Gastrocnemius medialis (tissue), 4 donors: ENCODE measurements around the gene SRGAP1. TPM values are rescaled to one million over a fixed set of nuclear protein-coding genes. Genes with fewer than 3 reads are reported as not detected.

Experiments used
- ATAC-seq, 2 donors: fragments of 150-250 bp; one replicate each; pipeline ENCODE4 v1.9.1; 2016
- DNase-seq, 2 donors: peaks; one replicate each; pipeline ENCODE4 v3.0.0-alpha.2; 2019
- H3K27ac ChIP-seq, 4 donors: fragments of 200-600 bp; sonication (generic); 1 replicate in 1 of 4; 2 replicates in 3 of 4; pipeline ENCODE4 v1.5.1; 2016 to 2018; ENCODE audit warnings: mild to moderate bottlenecking in 2 of 4, moderate library complexity in 1 of 4
- H3K27me3 ChIP-seq, 3 donors: fragments of 200-600 bp; sonication (generic) in 2 of 3; 1 replicate in 1 of 3; 2 replicates in 2 of 3; pipeline versions ENCODE4 v1.5.1 to v1.6.0; 2016 to 2019; ENCODE audit warnings: mild to moderate bottlenecking in 1 of 3, moderate library complexity in 1 of 3
- H3K36me3 ChIP-seq, 2 donors: fragments of 200-600 bp; sonication (generic) in 1 of 2; one replicate each; pipeline ENCODE4 v1.5.1; 2017 to 2018
- H3K4me1 ChIP-seq, 2 donors: fragments of 200-600 bp; sonication (generic) in 1 of 2; one replicate each; pipeline ENCODE4 v1.5.1; 2016 to 2017; ENCODE audit warnings: mild to moderate bottlenecking in 2 of 2
- H3K4me3 ChIP-seq, 4 donors: fragments of 200-600 bp; sonication (generic) in 3 of 4; 1 replicate in 1 of 4; 2 replicates in 3 of 4; pipeline ENCODE4 v1.5.1; 2016 to 2019; ENCODE audit warnings: mild to moderate bottlenecking in 2 of 4
- H3K9me3 ChIP-seq, 3 donors: fragments of 200-600 bp; sonication (generic) in 2 of 3; 1 replicate in 1 of 3; 2 replicates in 2 of 3; pipeline ENCODE4 v1.5.1; 2016 to 2019
- CTCF ChIP-seq, 5 experiments: fragments of 450-650 bp in 3 of 5; fragments of 200-600 bp in 2 of 5; sonication (generic) in 2 of 5; IDR thresholded peaks in 4 of 5; conservative IDR thresholded peaks in 1 of 5; 1 replicate in 4 of 5; 2 replicates in 1 of 5; pipeline ENCODE4 v1.5.1; 2016 to 2019; ENCODE audit warnings: antibody characterized with exemption in 5 of 5, mild to moderate bottlenecking in 3 of 5, moderate library complexity in 3 of 5
- POLR2A ChIP-seq, 2 donors: fragments of 450-650 bp; IDR thresholded peaks; one replicate each; pipeline ENCODE4 v1.6.1; 2017; ENCODE audit warnings: antibody characterized with exemption in 2 of 2, mild to moderate bottlenecking in 2 of 2, moderate library complexity in 2 of 2
- in situ Hi-C, 4 donors: fragments of 200-750 bp; cut with MboI; loops; one replicate each; pipeline versions ENCODE4 v1.15.0 to v1.8.0; 2017; ENCODE audit warnings: low sequenced_read_pairs in 4 of 4
- intact Hi-C: fragments of 100-400 bp; cut with DNase I; formaldehyde crosslinking; loops from one replicate; pipeline ENCODE4 v1.15.1; 2023; ENCODE audit warnings: low total_unique reads
- total RNA-seq, 4 donors: library from RNA; depleted of rRNA; stranded (reverse); fragments of >200 nt; gene quantifications; one replicate each; pipeline versions ENCODE4 v1.1.0 to v1.2.3, GENCODE V29; 2016

Gene SRGAP1
- total RNA-seq, 4 donors from 2014 or later, result 0.36 to 0.85 (median 0.66) TPM

GRCh38 chr12:63898764-63899337, 54.4 kb downstream of the SRGAP1 start:
- H3K27ac ChIP-seq, result no peak overlapping the region
- H3K4me1 ChIP-seq, result no peaks in the 10 kb centered on the region
- no peak overlapping the region for H3K4me3 ChIP-seq
- H3K27me3 ChIP-seq, result no peaks in the 10 kb centered on the region
- no peak for DNase-seq
- intact Hi-C loops (no loop called here), in situ Hi-C loops (no loop called here)
- H3K36me3 ChIP-seq, result no peaks in the 10 kb centered on the region
- H3K9me3 ChIP-seq, result no peaks in the 10 kb centered on the region
- TF ChIP-seq CTCF (IDR thresholded peaks at IDR 0.05 in 4 of 5, conservative IDR thresholded peaks at IDR 0.05 in 1 of 5) (no peak), POLR2A (IDR thresholded peaks at IDR 0.05) (no peak)
- no peak for ATAC-seq

GRCh38 chr12:63899396-63899795, 54.9 kb downstream of the SRGAP1 start:
- H3K9me3 ChIP-seq, result no peaks in the 10 kb centered on the region
- H3K36me3 ChIP-seq, result no peaks in the 10 kb centered on the region
- ATAC-seq, result no peak
- H3K27me3 ChIP-seq, result no peaks in the 10 kb centered on the region
- no peak for DNase-seq
- no peaks in the 10 kb centered on the region for H3K4me1 ChIP-seq
- no peak overlapping the region for H3K27ac ChIP-seq
- TF ChIP-seq POLR2A (IDR thresholded peaks at IDR 0.05) (no peak), CTCF (IDR thresholded peaks at IDR 0.05 in 4 of 5, conservative IDR thresholded peaks at IDR 0.05 in 1 of 5) (no peak)
- in situ Hi-C loops, result no loop called here
- no peak overlapping the region for H3K4me3 ChIP-seq
- intact Hi-C loops, result no loop called here

- intact Hi-C loops, result no loop called here
- no peaks in the 10 kb centered on the region for H3K9me3 ChIP-seq
- no peak overlapping the region for H3K4me3 ChIP-seq
- no peaks in the 10 kb centered on the region for H3K4me1 ChIP-seq
- no peaks in the 10 kb centered on the region for H3K36me3 ChIP-seq
- no peak for DNase-seq
- H3K27ac ChIP-seq, result no peak overlapping the region
- in situ Hi-C loops, result no loop called here
- no peak for TF ChIP-seq CTCF (IDR thresholded peaks at IDR 0.05 in 4 of 5, conservative IDR thresholded peaks at IDR 0.05 in 1 of 5)
- TF ChIP-seq POLR2A (IDR thresholded peaks at IDR 0.05), result no peak
- ATAC-seq, result no peak
- no peaks in the 10 kb centered on the region for H3K27me3 ChIP-seq
Measured at GRCh38 chr12:63900922-63901793, 56.7 kb downstream of the SRGAP1 start.

GRCh38 chr12:63904653-63905052, 60.2 kb downstream of the SRGAP1 start:
- DNase-seq, result no peak
- ATAC-seq, result no peak
- Histone ChIP-seq H3K4me3 (no peak overlapping the region), H3K9me3 (no peaks in the 10 kb centered on the region), H3K36me3 (no peaks in the 10 kb centered on the region), H3K27me3 (no peaks in the 10 kb centered on the region), H3K27ac (no peak overlapping the region), H3K4me1 (no peaks in the 10 kb centered on the region)
- in situ Hi-C loops (no loop called here), intact Hi-C loops (no loop called here)
- no peak for TF ChIP-seq CTCF (IDR thresholded peaks at IDR 0.05 in 4 of 5, conservative IDR thresholded peaks at IDR 0.05 in 1 of 5)
- TF ChIP-seq POLR2A (IDR thresholded peaks at IDR 0.05), result no peak
